Breast epithelium (tissue), 3 donors: Measurements from ENCODE around the gene MIEN1.

Experiments used
- CTCF ChIP-seq, 3 donors: fragments of 450-650 bp; IDR thresholded peaks; one replicate each; pipeline ENCODE4 v1.5.1; 2016 to 2017; ENCODE audit warnings: antibody characterized with exemption in 3 of 3, mild to moderate bottlenecking in 3 of 3, moderate library complexity in 3 of 3
- POLR2A ChIP-seq: fragments of 450-650 bp; IDR thresholded peaks from one replicate; pipeline ENCODE4 v1.6.1; 2016; ENCODE audit warnings: antibody characterized with exemption, mild to moderate bottlenecking, moderate library complexity

DNA sequence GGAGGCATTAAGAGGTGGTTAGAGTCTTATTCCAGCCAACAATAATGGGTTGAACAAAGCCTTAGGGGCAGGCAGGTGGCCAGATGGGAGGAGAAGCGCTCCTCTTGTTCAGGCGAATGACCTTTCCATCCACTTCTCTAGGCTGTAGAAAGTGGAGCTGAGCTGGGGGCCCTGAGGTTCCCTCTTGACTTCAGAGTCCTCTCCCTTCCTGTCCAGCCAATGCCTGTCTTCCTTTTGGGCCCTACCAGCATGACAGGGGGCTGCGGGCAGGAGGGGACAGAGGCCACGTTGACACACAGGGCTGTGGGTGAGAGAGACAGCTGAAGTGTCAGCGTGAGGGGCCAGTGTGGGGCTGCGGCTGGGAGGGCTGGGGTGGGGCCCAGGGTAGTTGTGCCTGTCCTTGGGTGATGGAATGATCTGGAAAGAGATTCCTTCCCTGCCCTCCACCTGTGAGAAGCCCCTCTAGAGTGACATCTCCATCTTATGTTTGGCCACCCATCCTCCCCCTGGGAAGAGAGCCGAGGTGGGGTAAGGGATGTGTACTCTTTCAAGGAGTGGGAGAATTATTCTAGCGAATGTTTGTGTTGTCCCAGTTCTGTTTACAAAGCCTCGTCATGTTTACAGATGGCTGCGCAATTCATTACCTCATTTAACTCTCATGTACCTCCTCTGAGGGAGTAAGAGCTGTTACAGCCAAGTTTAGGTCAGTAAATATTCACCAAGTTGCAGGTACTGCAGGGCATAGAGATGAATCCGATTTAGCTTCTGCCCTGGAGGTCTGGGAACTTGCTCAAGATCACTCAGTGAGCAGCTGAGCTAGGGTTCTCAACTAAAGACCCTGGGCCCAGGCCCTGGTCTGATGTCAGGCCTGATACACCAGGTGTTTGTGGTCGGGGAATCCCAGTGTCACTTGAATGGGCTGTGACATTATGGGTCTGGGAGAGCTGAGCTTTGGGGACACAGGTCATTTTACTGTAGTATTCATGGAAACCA, 27.1 kb downstream of the MIEN1 start:
- TF ChIP-seq POLR2A (no peak), CTCF (IDR thresholded peaks at IDR 0.05) (no peak)
